HepG2 (cell line): ENCODE data around the gene STAT4. TPM values are rescaled to one million over a fixed set of nuclear protein-coding genes. Genes with fewer than 3 reads are reported as not detected.

ENCODE experiments used
- EHMT2 ChIP-seq: fragments of 200-600 bp; sonication (generic); IDR thresholded peaks from 2 replicates; pipeline ENCODE4 v1.7.0; 2017; ENCODE audit warnings: antibody characterized with exemption, low read depth, low read length, borderline replicate concordance
- FOXC1 ChIP-seq: sonication (generic); formaldehyde crosslinking; IDR thresholded peaks from 2 replicates; pipeline ENCODE4 v1.8.0; 2022; ENCODE audit warnings: mild to moderate bottlenecking, missing genetic modification reagents, borderline replicate concordance
- GMEB2 ChIP-seq: IDR thresholded peaks from 2 replicates; pipeline ENCODE4 v1.6.1; 2016; ENCODE audit warnings: missing biosample characterization, missing genetic modification reagents, low read depth
- KLF16 ChIP-seq, 2 experiments: sonication (generic) in 1 of 2; formaldehyde crosslinking in 1 of 2; IDR thresholded peaks; 2 replicates each; pipeline versions ENCODE4 v1.6.1 to v1.8.0; 2016 to 2023; ENCODE audit warnings: missing genetic modification reagents in 2 of 2, missing compliant biosample characterization in 1 of 2
- KLF9 ChIP-seq: IDR thresholded peaks from 2 replicates; pipeline ENCODE4 v1.6.1; 2016; ENCODE audit warnings: low read depth
- MEF2D ChIP-seq: sonication (generic); formaldehyde crosslinking; IDR thresholded peaks from 2 replicates; pipeline ENCODE4 v1.5.1; 2020; ENCODE audit warnings: mild to moderate bottlenecking, missing genetic modification reagents
- MLLT10 ChIP-seq: sonication (generic); formaldehyde crosslinking; IDR thresholded peaks from 2 replicates; pipeline ENCODE4 v1.4.0; 2020; ENCODE audit warnings: missing genetic modification reagents
- POGZ ChIP-seq: sonication (generic); formaldehyde crosslinking; IDR thresholded peaks from 2 replicates; pipeline ENCODE4 v1.4.0; 2020; ENCODE audit warnings: mild to moderate bottlenecking, missing genetic modification reagents
- POLR2AphosphoS5 ChIP-seq: IDR thresholded peaks from 2 replicates; pipeline ENCODE4 v1.6.1; 2012; ENCODE audit warnings: low read depth, low read length
- SIX4 ChIP-seq: sonication (generic); formaldehyde crosslinking; IDR thresholded peaks from 2 replicates; pipeline ENCODE4 v1.4.0; 2020; ENCODE audit warnings: missing genetic modification reagents
- SMARCC2 ChIP-seq: fragments of 450-650 bp; IDR thresholded peaks from 2 replicates; pipeline ENCODE4 v1.6.1; 2017; ENCODE audit warnings: antibody characterized with exemption, mild to moderate bottlenecking
- SOX5 ChIP-seq: IDR thresholded peaks from 2 replicates; pipeline ENCODE4 v1.6.1; 2016; ENCODE audit warnings: borderline replicate concordance
- ZBTB21 ChIP-seq: sonication (generic); formaldehyde crosslinking; IDR thresholded peaks from 2 replicates; pipeline ENCODE4 v1.4.0; 2020; ENCODE audit warnings: missing genetic modification reagents
- ZFP62 ChIP-seq: sonication (generic); formaldehyde crosslinking; IDR thresholded peaks from 2 replicates; pipeline ENCODE4 v1.4.0; 2020; ENCODE audit warnings: missing genetic modification reagents
- ZMYM4 ChIP-seq: sonication (generic); formaldehyde crosslinking; IDR thresholded peaks from 2 replicates; pipeline ENCODE4 v1.8.1; 2023; ENCODE audit warnings: mild to moderate bottlenecking, missing genetic modification reagents
- ZNF12 ChIP-seq: sonication (generic); formaldehyde crosslinking; IDR thresholded peaks from 2 replicates; pipeline ENCODE4 v1.5.0; 2020; ENCODE audit warnings: missing genetic modification reagents
- ZNF136 ChIP-seq: sonication (generic); formaldehyde crosslinking; IDR thresholded peaks from 2 replicates; pipeline ENCODE4 v1.8.1; 2022; ENCODE audit warnings: low read depth, mild to moderate bottlenecking, moderate library complexity, missing genetic modification reagents
- ZNF160 ChIP-seq: sonication (generic); formaldehyde crosslinking; IDR thresholded peaks from 2 replicates; pipeline ENCODE4 v1.8.0; 2022; ENCODE audit warnings: mild to moderate bottlenecking, inconsistent platforms, missing genetic modification reagents
- ZNF282 ChIP-seq: fragments of 450-650 bp; IDR thresholded peaks from 2 replicates; pipeline ENCODE4 v1.6.1; 2018; ENCODE audit not compliant: partially characterized antibody
- ZNF44 ChIP-seq: sonication (generic); formaldehyde crosslinking; IDR thresholded peaks from 2 replicates; pipeline ENCODE4 v1.5.1; 2020; ENCODE audit warnings: mild to moderate bottlenecking, missing genetic modification reagents
- ZNF747 ChIP-seq: sonication (generic); formaldehyde crosslinking; IDR thresholded peaks from 2 replicates; pipeline ENCODE4 v1.8.1; 2023; ENCODE audit warnings: missing genetic modification reagents, mild to moderate bottlenecking, borderline replicate concordance
- ZNF83 ChIP-seq: sonication (generic); formaldehyde crosslinking; IDR thresholded peaks from 2 replicates; pipeline ENCODE4 v1.4.0; 2020; ENCODE audit warnings: missing genetic modification reagents, mild to moderate bottlenecking, borderline replicate concordance
- ZNF839 ChIP-seq: sonication (generic); formaldehyde crosslinking; IDR thresholded peaks from 2 replicates; pipeline ENCODE4 v1.4.0; 2020; ENCODE audit warnings: missing genetic modification reagents, mild to moderate bottlenecking, borderline replicate concordance
- polyA plus RNA-seq, 8 experiments: library from polyadenylated mRNA; depleted of rRNA in 3 of 8; stranded (reverse) in 7 of 8; unstranded in 1 of 8; fragments of >200 nt; fragmentation: Illumina TruSeq in 4 of 8; extraction: Trizol in 4 of 8; gene quantifications; 2 replicates each; pipeline versions ENCODE4 v1.2.1 to v1.2.3, GENCODE V29; 2011 to 2016; ENCODE audit warnings: low read depth in 4 of 8, missing spikeins in 1 of 8, mixed read lengths in 1 of 8; ENCODE audit not compliant: insufficient read depth in 1 of 8
- total RNA-seq, 5 experiments: library from RNA; depleted of rRNA; stranded (reverse); fragments of >200 nt; fragmentation: Illumina TruSeq; extraction: Trizol; gene quantifications; 2 replicates each; pipeline ENCODE4 v1.2.3, GENCODE V29; 2016; ENCODE audit warnings: low read depth in 1 of 5
- TF ChIP-seq, protein P1 (sequence below): sonication (generic); formaldehyde crosslinking; IDR thresholded peaks from 2 replicates; pipeline ENCODE4 v1.4.0; 2020; ENCODE audit warnings: missing genetic modification reagents
- TF ChIP-seq, protein P2 (sequence below): sonication (generic); formaldehyde crosslinking; IDR thresholded peaks from 2 replicates; pipeline ENCODE4 v1.4.0; 2020; ENCODE audit warnings: missing genetic modification reagents
- TF ChIP-seq, protein P3 (sequence below): IDR thresholded peaks from 2 replicates; pipeline ENCODE4 v1.6.1; 2018; ENCODE audit warnings: missing genetic modification reagents

The STAT4 gene
- total and polyA plus RNA-seq, 2 of the 13 experiments (the other 11 are each of a cell fraction or from before 2014, with no cell fraction given) = 0.37 TPM; not detected in 1

DNA sequence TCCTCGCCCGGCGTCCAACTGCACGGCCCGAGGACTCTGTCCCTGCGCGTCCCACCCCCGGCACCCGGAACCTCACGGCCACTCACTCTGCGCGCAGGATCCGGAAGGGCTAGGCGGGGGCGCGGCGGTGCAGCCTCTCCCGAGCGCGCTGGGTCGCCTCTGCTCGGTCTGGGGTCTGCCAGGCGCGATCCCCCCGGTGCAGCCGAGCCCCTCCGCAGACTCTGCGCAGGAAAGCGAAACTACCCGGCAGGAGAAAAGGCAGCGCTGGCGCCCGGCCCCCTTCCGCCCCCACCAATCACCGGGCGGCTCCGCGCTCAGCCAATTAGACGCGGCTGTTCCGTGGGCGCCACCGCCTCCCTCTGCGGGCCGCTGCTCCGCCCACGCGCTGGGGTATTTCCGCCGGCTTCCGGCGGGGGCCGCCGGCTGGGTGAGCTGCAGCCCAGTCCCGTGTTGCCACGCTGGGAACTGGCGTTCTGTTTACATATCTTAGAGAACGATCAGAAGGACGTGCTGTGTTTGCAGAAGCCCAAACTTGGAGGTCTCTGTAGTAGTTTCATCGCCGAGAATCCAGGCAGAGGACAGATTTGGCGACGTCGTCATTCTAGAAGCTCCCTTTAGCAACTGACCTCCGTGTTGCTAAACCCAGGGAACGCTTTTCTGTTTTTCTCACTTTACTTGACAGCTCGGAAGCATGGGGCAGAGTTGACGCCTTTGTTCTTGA lies 136.7 kb downstream of the STAT4 start, which contains the start of gene STAT1 (continued):
- peak; percentile 99 for TF ChIP-seq ZMYM4 (CRISPR knock-in tag)
- peak; percentile 87 for TF ChIP-seq GMEB2 (CRISPR knock-in tag)
- no peak for TF ChIP-seq SMARCC2
- peak; percentile 89 for TF ChIP-seq ZNF839 (CRISPR knock-in tag)
- TF ChIP-seq ZNF44 (CRISPR knock-in tag) = peak; percentile 76
- TF ChIP-seq KLF9 (CRISPR knock-in tag) = peak; percentile 99; the same call in 1 of the 2 replicates
- peak; percentile 55; the same call in 1 of the 2 replicates for TF ChIP-seq ZNF12
- TF ChIP-seq FOXC1 (CRISPR knock-in tag) = peak; percentile 93
- peak; percentile 74 for TF ChIP-seq SIX4 (CRISPR knock-in tag)
- TF ChIP-seq POLR2AphosphoS5 = peak; percentile 93
- peak; percentile 85 for TF ChIP-seq SOX5 (CRISPR knock-in tag)
- 0 out of 2 replicates have a peak, but pooled peaks have one; percentile 77 for TF ChIP-seq ZNF747
- TF ChIP-seq ZNF136 = peak; percentile 39; the same call in 1 of the 2 replicates
- no peak for TF ChIP-seq MLLT10 (CRISPR knock-in tag)
- peak; percentile 100 for TF ChIP-seq POGZ (CRISPR knock-in tag)
- TF ChIP-seq, protein P1, sequence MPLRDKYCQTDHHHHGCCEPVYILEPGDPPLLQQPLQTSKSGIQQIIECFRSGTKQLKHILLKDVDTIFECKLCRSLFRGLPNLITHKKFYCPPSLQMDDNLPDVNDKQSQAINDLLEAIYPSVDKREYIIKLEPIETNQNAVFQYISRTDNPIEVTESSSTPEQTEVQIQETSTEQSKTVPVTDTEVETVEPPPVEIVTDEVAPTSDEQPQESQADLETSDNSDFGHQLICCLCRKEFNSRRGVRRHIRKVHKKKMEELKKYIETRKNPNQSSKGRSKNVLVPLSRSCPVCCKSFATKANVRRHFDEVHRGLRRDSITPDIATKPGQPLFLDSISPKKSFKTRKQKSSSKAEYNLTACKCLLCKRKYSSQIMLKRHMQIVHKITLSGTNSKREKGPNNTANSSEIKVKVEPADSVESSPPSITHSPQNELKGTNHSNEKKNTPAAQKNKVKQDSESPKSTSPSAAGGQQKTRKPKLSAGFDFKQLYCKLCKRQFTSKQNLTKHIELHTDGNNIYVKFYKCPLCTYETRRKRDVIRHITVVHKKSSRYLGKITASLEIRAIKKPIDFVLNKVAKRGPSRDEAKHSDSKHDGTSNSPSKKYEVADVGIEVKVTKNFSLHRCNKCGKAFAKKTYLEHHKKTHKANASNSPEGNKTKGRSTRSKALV (CRISPR knock-in tag) = peak; percentile 56; the same call in 1 of the 2 replicates
- TF ChIP-seq ZNF160 (CRISPR knock-in tag) = peak; percentile 91
- TF ChIP-seq, protein P2, sequence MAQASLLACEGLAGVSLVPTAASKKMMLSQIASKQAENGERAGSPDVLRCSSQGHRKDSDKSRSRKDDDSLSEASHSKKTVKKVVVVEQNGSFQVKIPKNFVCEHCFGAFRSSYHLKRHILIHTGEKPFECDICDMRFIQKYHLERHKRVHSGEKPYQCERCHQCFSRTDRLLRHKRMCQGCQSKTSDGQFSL (CRISPR knock-in tag) = no peak
- TF ChIP-seq ZFP62 (CRISPR knock-in tag) = 0 out of 2 replicates have a peak, but pooled peaks have one; percentile 87
- TF ChIP-seq ZBTB21 (CRISPR knock-in tag) = peak; percentile 6; the same call in 1 of the 2 replicates
- 0 out of 2 replicates have a peak, but pooled peaks have one; percentile 52 for TF ChIP-seq EHMT2
- no peak for TF ChIP-seq ZNF282
- TF ChIP-seq, protein P3, sequence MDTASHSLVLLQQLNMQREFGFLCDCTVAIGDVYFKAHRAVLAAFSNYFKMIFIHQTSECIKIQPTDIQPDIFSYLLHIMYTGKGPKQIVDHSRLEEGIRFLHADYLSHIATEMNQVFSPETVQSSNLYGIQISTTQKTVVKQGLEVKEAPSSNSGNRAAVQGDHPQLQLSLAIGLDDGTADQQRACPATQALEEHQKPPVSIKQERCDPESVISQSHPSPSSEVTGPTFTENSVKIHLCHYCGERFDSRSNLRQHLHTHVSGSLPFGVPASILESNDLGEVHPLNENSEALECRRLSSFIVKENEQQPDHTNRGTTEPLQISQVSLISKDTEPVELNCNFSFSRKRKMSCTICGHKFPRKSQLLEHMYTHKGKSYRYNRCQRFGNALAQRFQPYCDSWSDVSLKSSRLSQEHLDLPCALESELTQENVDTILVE = peak; percentile 72; the same call in 1 of the 2 replicates
- peak; percentile 62 to 100; a peak in 3 of 4 replicates for TF ChIP-seq KLF16 (CRISPR knock-in tag; IDR thresholded peaks at IDR 0.05)
- TF ChIP-seq MEF2D (CRISPR knock-in tag) = peak; percentile 70
- TF ChIP-seq ZNF83 (CRISPR knock-in tag) = 0 out of 2 replicates have a peak, but pooled peaks have one; percentile 15
